ENCODE measurements around the gene ABHD15.

- TF ChIP-seq POLR2A (IDR thresholded peaks at IDR 0.05) (no peak), EP300 (IDR thresholded peaks at IDR 0.05) (no peak)
- TF ChIP-seq, protein P1, sequence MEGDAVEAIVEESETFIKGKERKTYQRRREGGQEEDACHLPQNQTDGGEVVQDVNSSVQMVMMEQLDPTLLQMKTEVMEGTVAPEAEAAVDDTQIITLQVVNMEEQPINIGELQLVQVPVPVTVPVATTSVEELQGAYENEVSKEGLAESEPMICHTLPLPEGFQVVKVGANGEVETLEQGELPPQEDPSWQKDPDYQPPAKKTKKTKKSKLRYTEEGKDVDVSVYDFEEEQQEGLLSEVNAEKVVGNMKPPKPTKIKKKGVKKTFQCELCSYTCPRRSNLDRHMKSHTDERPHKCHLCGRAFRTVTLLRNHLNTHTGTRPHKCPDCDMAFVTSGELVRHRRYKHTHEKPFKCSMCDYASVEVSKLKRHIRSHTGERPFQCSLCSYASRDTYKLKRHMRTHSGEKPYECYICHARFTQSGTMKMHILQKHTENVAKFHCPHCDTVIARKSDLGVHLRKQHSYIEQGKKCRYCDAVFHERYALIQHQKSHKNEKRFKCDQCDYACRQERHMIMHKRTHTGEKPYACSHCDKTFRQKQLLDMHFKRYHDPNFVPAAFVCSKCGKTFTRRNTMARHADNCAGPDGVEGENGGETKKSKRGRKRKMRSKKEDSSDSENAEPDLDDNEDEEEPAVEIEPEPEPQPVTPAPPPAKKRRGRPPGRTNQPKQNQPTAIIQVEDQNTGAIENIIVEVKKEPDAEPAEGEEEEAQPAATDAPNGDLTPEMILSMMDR (IDR thresholded peaks at IDR 0.05) = no peak
Observed at GRCh38 chr17:29595943-29596774, 29.3 kb upstream of the ABHD15 start.
